Muscle layer of colon (tissue), 2 donors: ENCODE measurements around the gene TOP3B.
"Not testable (repeated sequence)": the region's sequence is repeated elsewhere in the genome, so short reads cannot be mapped to it uniquely, and the experiment has no call there.

Experiments used
- H3K27ac ChIP-seq: one replicate; pipeline ENCODE4 v1.7.0; 2013; ENCODE audit warnings: low read depth, mild to moderate bottlenecking, low read length, moderate library complexity
- H3K27me3 ChIP-seq, 2 donors: one replicate each; pipeline ENCODE4 v1.7.0; 2013; ENCODE audit warnings: low read length in 2 of 2, mild to moderate bottlenecking in 2 of 2; ENCODE audit not compliant: insufficient read depth in 2 of 2, control insufficient read depth in 1 of 2
- H3K36me3 ChIP-seq: one replicate; pipeline ENCODE4 v1.7.0; 2013; ENCODE audit warnings: mild to moderate bottlenecking, low read length; ENCODE audit not compliant: insufficient read depth
- H3K4me1 ChIP-seq: one replicate; pipeline ENCODE4 v1.7.0; 2013; ENCODE audit warnings: mild to moderate bottlenecking, low read length; ENCODE audit not compliant: insufficient read depth
- H3K4me3 ChIP-seq, 2 donors: one replicate each; pipeline ENCODE4 v1.7.0; 2013; ENCODE audit warnings: low read length in 2 of 2, low read depth in 1 of 2, mild to moderate bottlenecking in 1 of 2, moderate library complexity in 1 of 2
- H3K9ac ChIP-seq: one replicate; pipeline ENCODE4 v1.7.0; 2013; ENCODE audit warnings: low read length
- H3K9me3 ChIP-seq: one replicate; pipeline ENCODE4 v1.7.0; 2013; ENCODE audit warnings: mild to moderate bottlenecking, low read length
- donor health status: abdominal sarcoma.
- donor health status: Adenocarcinoma of cecum.

The TOP3B gene

DNA sequence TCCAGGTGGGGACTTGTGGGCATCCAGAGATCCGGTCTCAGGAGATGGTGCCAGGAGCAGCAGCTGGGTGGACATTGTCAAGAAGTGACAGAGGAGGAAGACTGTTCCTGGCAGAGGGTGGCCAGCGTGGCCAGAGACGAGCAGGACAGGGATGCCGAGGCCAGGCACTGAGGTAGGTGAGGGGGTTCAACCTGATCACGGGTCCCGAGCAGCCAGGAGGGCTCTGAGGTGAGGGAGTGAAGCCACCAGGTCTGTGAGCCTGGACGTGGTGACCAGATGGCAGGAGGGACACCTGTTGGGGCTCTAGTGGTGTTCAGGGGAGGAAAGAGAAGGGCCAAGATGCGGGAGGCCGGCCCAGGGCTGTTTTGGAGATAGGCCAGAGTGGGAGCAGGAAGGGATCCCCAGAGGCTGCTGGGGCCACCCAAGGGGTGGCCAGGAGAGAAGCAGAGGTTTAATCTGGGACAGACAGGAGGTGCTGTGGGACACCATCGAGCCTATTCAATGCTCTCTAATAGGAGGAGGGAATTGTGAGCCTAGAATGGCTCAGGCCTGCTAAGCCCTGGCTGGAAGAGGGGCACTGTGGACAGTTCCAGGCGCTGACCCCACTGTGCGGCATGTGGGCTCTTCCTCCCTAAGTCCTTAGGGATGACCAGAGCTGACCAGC is 36.2 kb downstream of the TOP3B start:
- peaks cover 17% of the 10 kb centered on the region for H3K36me3 ChIP-seq
- H3K9ac ChIP-seq, result no peak overlapping the region
- no peak overlapping the region for H3K4me3 ChIP-seq
- no peaks in the 10 kb centered on the region for H3K9me3 ChIP-seq
- peaks cover 36% of the 10 kb centered on the region for H3K4me1 ChIP-seq
- H3K27me3 ChIP-seq, result no peaks in the 10 kb centered on the region
- H3K27ac ChIP-seq, result peak overlapping the region; percentile 35

DNA sequence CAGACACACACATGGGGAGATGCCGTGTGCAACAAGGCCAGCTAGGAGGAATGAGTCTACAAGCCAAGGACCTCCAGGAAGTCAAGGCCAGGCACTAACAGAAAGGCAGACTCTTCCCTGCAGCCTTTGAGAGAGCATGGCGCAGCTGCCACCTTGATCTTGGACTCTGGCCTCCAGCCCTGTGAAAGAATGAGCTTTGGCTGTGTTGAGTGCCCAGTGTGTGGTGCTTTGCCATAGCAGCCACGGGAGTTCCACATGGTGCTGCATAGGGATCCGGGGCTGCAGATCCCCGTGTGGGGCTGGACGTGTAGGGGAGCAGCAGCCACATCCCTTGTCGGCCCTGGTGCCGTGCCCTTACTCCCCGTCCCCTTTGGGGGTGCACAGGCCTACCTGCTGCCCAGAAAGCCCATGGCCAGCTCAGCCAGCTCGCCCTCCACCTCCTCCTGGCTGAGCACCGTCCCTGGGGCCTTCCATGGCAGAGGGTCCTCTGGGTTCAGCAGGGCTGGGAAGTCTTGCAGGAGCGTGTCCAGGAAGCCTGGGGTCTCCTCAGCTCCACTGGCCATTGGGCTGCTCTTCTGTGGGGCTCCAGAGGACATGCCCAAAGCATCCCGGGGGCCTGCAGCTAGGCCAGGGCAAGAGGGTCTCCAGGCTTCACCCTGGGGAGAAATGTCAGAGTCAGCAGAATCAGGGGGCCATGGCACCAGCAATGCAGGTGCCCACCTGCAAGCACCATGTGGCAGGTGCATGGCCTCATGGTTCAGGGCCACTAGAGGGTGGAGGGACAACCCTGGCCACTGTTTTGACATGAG is 36.9 kb downstream of the TOP3B start:
- Histone ChIP-seq H3K27me3 (no peaks in the 10 kb centered on the region), H3K4me3 (no peak overlapping the region), H3K36me3 (peaks cover 17% of the 10 kb centered on the region), H3K9me3 (no peaks in the 10 kb centered on the region), H3K9ac (no peak overlapping the region), H3K27ac (no peak overlapping the region), H3K4me1 (peaks cover 42% of the 10 kb centered on the region)

DNA sequence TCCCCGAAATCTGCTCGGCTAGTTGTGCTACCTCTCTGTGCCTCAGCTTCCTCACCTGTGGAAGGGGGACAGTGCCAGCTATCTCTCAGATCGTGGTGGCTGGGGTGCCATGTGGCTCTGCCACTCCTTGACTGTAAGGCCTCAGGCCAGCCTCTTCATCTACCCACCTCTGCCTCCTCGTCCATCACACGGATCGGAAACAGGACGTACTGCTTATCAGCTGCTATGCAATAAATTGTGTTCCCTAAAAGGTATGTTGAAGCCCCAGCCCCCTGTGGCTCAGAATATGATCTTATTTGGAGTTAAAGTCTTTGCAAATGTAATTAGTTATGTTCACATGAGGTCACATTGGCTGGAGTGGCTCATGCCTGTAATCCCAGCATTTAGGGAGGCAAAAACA is 37.7 kb downstream of the TOP3B start:
- peaks cover 46% of the 10 kb centered on the region for H3K4me1 ChIP-seq
- H3K9ac ChIP-seq, result no peak overlapping the region
- no peak overlapping the region for H3K27ac ChIP-seq
- no peak overlapping the region for H3K4me3 ChIP-seq
- no peaks in the 10 kb centered on the region for H3K27me3 ChIP-seq
- peaks cover 17% of the 10 kb centered on the region for H3K36me3 ChIP-seq
- H3K9me3 ChIP-seq, result no peaks in the 10 kb centered on the region

DNA sequence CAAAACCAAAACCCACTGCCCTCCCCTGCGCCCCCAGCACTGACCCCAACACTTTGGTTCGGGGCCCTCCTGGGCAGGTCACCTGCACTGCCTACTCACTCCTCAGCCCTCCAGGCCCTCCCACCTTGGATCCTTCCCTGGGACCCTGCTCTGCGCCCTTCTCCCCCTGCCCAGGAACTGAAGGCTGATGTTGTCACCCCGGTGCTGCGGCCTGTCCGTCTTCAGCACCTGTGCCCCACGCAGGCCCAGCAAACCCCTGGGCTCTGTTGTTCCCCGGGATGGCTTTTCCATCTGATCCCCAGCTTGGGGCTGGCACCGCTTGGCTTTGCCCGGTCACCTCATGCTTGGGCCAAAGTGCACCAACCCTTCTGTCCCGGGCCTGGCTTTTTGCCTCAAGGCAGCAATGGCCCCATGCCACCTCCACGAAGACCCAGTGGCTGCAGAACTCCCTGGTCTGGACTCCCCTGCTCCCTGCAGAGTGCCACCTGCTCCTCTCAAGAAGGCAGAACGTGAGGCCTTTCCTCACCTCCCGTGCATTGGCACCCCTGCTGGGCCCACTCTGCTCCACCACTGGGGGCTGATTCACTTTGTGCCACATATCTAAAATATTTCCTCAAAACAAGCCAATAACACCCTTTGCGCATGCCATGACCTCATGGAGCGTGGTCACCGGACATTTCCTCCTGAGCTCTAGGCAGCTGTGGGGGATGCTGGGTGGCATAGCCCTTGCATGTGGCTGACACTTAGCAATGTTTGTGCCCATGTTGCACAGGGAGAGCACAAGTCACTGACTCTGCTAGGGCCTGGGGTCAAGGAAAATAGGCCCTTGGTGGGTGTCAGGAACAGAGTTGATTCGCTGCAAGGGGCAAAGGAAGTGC is 38.8 kb downstream of the TOP3B start:
- H3K4me1 ChIP-seq, result peaks cover 56% of the 10 kb centered on the region
- H3K4me3 ChIP-seq, result no peak overlapping the region
- H3K9ac ChIP-seq, result no peak overlapping the region
- peak overlapping the region; percentile 36 for H3K27ac ChIP-seq
- no peaks in the 10 kb centered on the region for H3K9me3 ChIP-seq
- H3K36me3 ChIP-seq, result peaks cover 17% of the 10 kb centered on the region
- no peaks in the 10 kb centered on the region for H3K27me3 ChIP-seq

DNA sequence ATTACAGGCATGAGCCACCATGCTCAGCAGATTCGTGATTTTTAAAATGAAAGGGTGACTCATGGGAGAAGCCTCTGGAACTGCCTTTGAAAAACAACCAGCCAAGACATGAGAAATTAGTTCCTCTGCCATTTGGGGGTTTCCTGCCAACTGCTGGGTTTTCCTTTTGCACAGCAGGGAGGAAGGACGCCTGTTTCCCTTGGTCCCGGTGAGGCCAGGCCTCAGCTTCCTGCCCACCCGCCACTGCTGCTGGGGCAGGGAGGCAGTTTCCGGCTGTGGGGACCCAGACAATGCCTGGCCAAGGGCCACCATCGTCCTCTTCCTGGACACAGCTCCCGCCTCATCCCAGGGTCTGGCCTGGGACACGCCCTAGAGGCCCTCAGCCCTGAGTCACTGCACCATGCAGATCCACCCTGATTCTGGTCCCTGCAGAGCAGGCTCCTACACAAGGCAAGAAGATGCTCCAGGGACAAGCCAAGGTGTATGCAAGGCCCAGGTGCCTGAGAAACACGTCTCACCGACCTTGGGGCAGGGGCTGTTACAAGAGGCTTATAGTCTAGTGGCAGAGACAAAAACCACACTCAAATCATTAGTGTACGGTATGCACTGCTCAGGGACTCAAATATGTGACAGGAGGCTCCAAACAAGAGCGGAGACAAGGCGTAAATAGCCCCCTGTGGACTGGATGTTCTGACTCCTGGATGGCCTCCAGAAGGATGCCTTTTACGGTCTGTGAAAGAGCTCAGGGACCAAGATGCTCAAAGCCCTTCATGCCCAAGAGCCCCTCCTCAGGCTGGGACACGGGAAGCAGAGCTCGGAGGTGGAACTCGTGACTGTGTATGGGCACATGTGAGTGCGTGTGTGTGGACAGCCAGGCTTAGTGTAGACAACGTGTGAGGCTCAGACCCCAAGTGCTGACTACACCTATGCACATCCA is 39.9 kb downstream of the TOP3B start:
- Histone ChIP-seq H3K9ac (no peak overlapping the region), H3K36me3 (peaks cover 17% of the 10 kb centered on the region), H3K4me1 (peaks cover 59% of the 10 kb centered on the region), H3K27me3 (no peaks in the 10 kb centered on the region), H3K27ac (peak overlapping the region; percentile 71), H3K4me3 (peak overlapping the region; percentile 4 to 5), H3K9me3 (no peaks in the 10 kb centered on the region)

DNA sequence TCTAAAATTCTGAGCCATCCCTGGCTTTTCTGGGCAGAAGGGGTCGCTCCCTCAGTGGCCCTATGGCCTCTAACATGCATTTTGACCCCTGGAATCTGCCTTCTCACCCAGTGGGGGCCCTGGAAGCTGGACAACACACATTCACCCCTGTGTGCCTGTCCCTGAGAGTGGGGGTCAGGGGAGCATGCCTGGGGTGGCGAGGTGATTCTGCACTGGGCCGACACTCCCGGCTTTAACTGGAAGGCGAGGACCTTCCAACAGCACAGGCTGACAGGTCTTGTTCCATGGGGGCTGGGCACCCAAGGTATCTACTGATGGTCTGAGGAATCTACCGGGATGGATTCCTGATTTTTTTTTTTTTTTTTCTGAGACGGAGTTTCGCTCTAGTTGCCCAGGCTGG is 40.7 kb downstream of the TOP3B start:
- no peak overlapping the region for H3K9ac ChIP-seq
- H3K27ac ChIP-seq, result peak overlapping the region; percentile 71
- peaks cover 17% of the 10 kb centered on the region for H3K36me3 ChIP-seq
- H3K4me3 ChIP-seq, result no peak overlapping the region
- H3K4me1 ChIP-seq, result peaks cover 59% of the 10 kb centered on the region
- no peaks in the 10 kb centered on the region for H3K9me3 ChIP-seq
- H3K27me3 ChIP-seq, result no peaks in the 10 kb centered on the region

DNA sequence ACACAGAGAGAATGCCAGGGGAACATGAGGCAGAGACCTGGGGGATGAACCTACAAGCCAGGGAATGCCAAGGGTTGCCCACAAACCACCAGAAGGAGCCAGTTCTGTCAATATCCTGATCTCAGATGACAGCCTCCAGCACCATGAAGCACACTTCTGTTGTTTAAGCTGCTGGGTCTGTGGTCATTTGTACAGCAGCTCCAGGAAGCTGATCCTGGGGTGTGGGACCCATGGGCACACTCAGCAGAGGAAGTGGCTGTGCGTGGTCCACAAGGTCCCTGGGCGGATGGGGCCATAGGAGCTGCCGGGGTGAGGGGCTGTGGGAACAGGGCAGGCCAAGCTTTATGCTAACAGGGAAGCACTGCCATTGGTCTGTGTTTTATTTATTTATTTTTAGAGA is 42.1 kb downstream of the TOP3B start:
- Histone ChIP-seq H3K9me3 (no peaks in the 10 kb centered on the region), H3K27ac (no peak overlapping the region), H3K9ac (no peak overlapping the region), H3K4me3 (no peak overlapping the region), H3K4me1 (peaks cover 62% of the 10 kb centered on the region), H3K27me3 (no peaks in the 10 kb centered on the region), H3K36me3 (peaks cover 17% of the 10 kb centered on the region)

DNA sequence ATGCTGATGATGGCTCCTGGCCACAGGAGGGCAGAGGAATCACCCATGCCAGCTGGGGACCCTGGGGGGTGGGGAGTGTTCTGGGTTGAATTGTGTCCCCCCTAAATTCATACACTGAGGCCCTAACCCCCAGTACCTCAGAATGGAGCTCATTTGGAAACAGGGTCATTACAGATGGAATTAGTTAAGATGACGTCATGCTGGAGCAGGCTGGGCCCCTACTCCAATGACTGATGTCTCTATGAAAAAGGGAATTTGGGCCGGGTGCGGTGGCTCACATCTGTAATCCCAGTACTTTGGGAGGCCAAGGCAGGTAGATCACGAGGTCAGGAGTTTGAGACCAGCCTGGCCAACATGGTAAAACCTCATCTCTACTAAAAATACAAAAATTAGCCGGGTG is 42.7 kb downstream of the TOP3B start:
- Histone ChIP-seq H3K4me1 (peaks cover 62% of the 10 kb centered on the region), H3K36me3 (peaks cover 14% of the 10 kb centered on the region), H3K27ac (peak overlapping the region; percentile 86)
- H3K9ac ChIP-seq, H3K4me3 ChIP-seq, H3K9me3 ChIP-seq, H3K27me3 ChIP-seq: not testable (repeated sequence)

DNA sequence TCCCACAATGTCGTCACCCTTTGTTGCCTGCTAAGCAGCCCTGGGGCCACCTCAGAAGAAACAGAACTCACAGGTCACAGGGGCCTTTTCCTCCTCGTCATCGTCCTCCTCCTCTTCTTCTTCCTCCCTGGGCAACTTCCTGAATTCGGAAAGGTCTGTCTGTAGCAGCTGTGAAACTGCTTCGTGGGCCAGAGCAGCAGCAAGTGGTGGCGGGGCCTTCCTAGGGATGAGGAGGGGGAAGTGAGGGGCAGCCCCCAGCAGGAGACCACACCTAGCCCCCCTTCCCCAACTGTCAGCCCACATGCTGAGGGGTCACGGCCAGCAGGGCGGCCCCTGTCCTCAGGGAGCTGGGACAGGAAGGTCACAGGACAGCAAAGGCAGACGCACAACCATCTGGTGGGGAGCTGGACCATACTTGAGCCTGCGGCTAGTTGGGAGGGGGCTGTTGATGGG is 43.1 kb downstream of the TOP3B start:
- Histone ChIP-seq H3K9me3 (no peaks in the 10 kb centered on the region), H3K27me3 (no peaks in the 10 kb centered on the region), H3K27ac (peak overlapping the region; percentile 86), H3K4me3 (no peak overlapping the region), H3K9ac (no peak overlapping the region), H3K4me1 (peaks cover 62% of the 10 kb centered on the region), H3K36me3 (peaks cover 12% of the 10 kb centered on the region)

DNA sequence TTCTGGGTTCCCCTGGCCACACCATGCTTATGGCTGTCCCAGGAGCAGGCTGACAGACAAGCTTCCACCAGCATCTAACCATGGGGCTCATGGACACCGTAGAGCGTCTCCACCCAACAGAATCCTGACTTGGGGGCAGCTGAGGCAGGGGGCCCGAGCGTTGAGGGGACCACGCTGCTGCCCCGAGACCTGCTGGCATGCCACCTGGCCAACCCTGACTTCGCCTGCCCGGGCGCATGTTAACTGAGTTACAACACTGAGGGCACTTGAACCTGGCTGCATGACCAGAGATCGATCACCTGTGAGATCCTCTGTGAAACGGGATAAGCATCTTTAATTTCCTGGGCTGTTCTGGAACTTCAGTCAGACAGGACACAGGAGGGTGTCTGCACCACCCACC is 43.7 kb downstream of the TOP3B start:
- H3K4me3 ChIP-seq, result no peak overlapping the region
- H3K36me3 ChIP-seq, result peaks cover 6% of the 10 kb centered on the region
- H3K27me3 ChIP-seq, result no peaks in the 10 kb centered on the region
- H3K27ac ChIP-seq, result peak overlapping the region; percentile 86
- H3K4me1 ChIP-seq, result peaks cover 62% of the 10 kb centered on the region
- no peak overlapping the region for H3K9ac ChIP-seq
- no peaks in the 10 kb centered on the region for H3K9me3 ChIP-seq
